Parietal lobe (tissue), 1 donor: Measurements from ENCODE around the gene BTBD3. TPM values are rescaled to one million over a fixed set of nuclear protein-coding genes. Genes with fewer than 3 reads are reported as not detected.

ENCODE experiments used
- total RNA-seq: library from RNA; depleted of rRNA; stranded (reverse); fragments of >200 nt; gene quantifications from one replicate; pipeline ENCODE4 v1.2.3, GENCODE V29; 2014

BTBD3 gene
- 53.2 TPM for total RNA-seq

GRCh38 chr20:11917663-11918062 lies at the start of gene BTBD3:
Gene BTBD3 (plus strand): TSS chr20:11917893. CDS start chr20:11918276, 383 bp downstream.

